ENCODE measurements around the gene SLC28A1. TPM values are rescaled to one million over a fixed set of nuclear protein-coding genes. Genes with fewer than 3 reads are reported as not detected.

Gene SLC28A1
- total and polyA plus RNA-seq, 4 donors: 0.97 to 4.1 (median 2.4) TPM

DNA sequence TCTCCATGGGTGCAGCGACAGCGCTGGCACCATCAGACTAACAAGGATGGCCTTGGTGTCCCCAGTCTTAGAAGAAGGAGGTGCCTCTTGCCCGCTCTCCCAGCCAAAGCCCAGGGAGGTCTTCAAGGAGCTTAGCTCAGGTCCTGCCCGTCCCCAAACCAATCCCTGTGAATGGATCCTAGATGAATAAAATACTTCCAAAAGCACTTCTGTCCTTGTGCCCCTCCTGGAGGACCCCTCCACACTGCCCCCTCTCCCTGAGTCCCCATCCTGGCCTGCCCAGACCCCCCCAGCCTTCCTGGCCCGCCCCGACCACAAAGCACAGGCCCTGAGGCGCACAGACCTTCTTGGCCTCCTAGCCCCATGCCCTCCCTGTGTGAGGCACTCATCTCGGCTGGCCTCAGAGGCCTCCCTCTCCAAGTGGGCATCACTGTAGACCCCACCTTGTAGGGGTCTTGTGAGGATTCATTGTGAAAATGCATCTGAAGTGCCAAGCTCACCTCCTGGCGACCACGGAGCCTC is 8.4 kb downstream of the SLC28A1 start:
- intact Hi-C loops (cut with DNase I): no loop called here
- WGBS, 2 donors: 94 to 98% methylated on average over 10 of the region's 10 CpGs
- no peaks in the 10 kb centered on the region for H3K27me3 ChIP-seq (ENCODE audit: control insufficient read depth in 1 of 2, insufficient read depth in 2 of 2, low read length in 1 of 2)
- no peaks in the 10 kb centered on the region for H3K9me3 ChIP-seq (ENCODE audit: control insufficient read depth, low read length)
- H3K4me3 ChIP-seq (ENCODE audit: low read length in 2 of 2): no peak overlapping the region
- H3K36me3 ChIP-seq (ENCODE audit: control insufficient read depth in 1 of 2, insufficient read depth in 2 of 2, low read length in 1 of 2): no peaks in the 10 kb centered on the region
- ATAC-seq (ENCODE audit: low FRiP score) (no peak), DNase-seq (peak in 1 of 2 donors; percentile 67)
- H3K27ac ChIP-seq (ENCODE audit: low read depth in 1 of 2, low read length in 2 of 2): no peak overlapping the region
- H3K4me1 ChIP-seq (ENCODE audit: control insufficient read depth in 1 of 2, insufficient read depth in 2 of 2, low read length in 2 of 2): no peaks in the 10 kb centered on the region

DNA sequence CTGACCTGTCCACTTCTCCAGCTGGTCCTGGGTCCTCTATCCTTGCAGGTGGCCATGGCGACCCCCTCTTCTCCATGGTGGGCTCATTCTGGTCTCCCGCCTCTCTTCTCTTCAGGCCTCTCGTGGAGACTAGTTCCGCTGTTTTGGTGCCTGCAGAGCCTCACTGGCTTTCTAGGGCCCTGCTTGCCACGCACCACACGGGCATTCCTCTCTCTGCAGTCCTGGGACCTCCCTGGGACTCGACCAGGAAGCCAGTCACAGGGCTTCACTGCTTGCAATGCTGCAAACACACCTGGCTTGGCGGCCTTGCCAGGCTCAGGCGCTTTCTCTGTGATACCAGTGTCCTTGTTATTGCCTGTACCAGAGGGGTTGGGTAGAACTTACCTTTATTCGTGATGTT is 9.1 kb downstream of the SLC28A1 start:
- H3K27ac ChIP-seq (ENCODE audit: low read depth in 1 of 2, low read length in 2 of 2): no peak overlapping the region

DNA sequence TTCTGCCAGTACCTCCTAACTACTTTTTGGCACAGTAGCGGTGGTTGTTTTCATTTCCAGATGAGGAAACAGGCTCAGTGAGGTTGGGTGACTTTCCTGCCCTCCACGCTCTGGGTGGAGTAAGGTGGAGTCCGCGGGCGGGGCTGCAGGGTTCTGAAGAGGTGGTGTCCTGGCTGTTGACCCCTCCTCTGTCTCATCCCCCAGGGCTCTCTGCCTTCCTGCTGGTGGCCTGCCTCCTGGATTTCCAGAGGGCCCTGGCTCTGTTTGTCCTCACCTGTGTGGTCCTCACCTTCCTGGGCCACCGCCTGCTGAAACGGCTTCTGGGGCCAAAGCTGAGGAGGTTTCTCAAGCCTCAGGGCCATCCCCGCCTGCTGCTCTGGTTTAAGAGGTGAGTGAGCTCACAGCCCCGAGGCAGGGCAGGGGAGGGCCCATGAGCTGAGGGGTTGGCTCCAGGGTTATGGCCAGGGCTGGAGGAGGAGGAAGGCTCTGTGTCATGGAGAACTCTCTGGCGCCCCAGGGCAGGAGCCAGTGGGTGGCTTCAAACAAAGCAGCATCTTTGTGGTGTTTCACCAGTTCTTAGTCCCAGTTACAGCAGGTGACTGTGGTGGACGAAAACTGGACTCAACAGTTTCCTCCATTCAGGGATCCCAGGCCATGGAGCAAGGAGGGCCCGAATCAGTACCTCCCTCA is 10.4 kb downstream of the SLC28A1 start:
- H3K4me1 ChIP-seq (ENCODE audit: control insufficient read depth in 1 of 2, insufficient read depth in 2 of 2, low read length in 2 of 2): no peaks in the 10 kb centered on the region

More for the DNA sequence above, 9.1 kb downstream of the SLC28A1 start:
- H3K4me3 ChIP-seq (ENCODE audit: low read length in 2 of 2): no peak overlapping the region
- H3K27me3 ChIP-seq (ENCODE audit: control insufficient read depth in 1 of 2, insufficient read depth in 2 of 2, low read length in 1 of 2): no peaks in the 10 kb centered on the region
- H3K4me1 ChIP-seq (ENCODE audit: control insufficient read depth in 1 of 2, insufficient read depth in 2 of 2, low read length in 2 of 2): no peaks in the 10 kb centered on the region
- WGBS, 2 donors: 85 to 94% methylated on average over 10 of the region's 10 CpGs
- no peaks in the 10 kb centered on the region for H3K9me3 ChIP-seq (ENCODE audit: control insufficient read depth, low read length)
- H3K36me3 ChIP-seq (ENCODE audit: control insufficient read depth in 1 of 2, insufficient read depth in 2 of 2, low read length in 1 of 2): no peaks in the 10 kb centered on the region
- peak in 1 of 2 donors; percentile 47 for DNase-seq
- intact Hi-C loops (cut with DNase I): no loop called here
- ATAC-seq (ENCODE audit: low FRiP score): no peak

DNA sequence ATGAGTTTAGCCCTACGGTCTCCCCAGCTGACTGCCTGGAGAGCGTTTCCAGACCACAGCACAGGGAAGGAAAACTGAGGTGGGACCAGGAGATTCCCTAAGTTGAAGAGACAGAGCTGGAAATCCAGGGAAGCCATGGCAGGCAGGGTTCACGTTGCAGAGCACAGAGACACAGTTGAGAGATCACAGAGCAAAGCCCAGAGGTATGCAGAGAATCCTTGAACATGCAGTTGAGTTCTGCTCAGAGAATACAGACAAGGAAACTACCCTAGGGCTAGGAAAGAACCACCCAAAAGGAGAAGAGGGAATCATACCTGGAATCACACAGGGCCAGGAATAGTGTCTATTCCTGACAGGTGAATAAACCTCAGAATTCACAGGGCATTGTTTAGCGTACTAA is 14.3 kb downstream of the SLC28A1 start:
- no peak overlapping the region for H3K27ac ChIP-seq (ENCODE audit: low read depth in 1 of 2, low read length in 2 of 2)
- DNase-seq: no peak
- no peaks in the 10 kb centered on the region for H3K27me3 ChIP-seq (ENCODE audit: control insufficient read depth in 1 of 2, insufficient read depth in 2 of 2, low read length in 1 of 2)
- no peaks in the 10 kb centered on the region for H3K4me1 ChIP-seq (ENCODE audit: control insufficient read depth in 1 of 2, insufficient read depth in 2 of 2, low read length in 2 of 2)
- intact Hi-C loops (cut with DNase I): no loop called here
- no peaks in the 10 kb centered on the region for H3K9me3 ChIP-seq (ENCODE audit: control insufficient read depth, low read length)
- WGBS, 2 donors: 92 to 94% methylated on average over 4 of the region's 4 CpGs
- H3K4me3 ChIP-seq (ENCODE audit: low read length in 2 of 2): no peak overlapping the region
- H3K36me3 ChIP-seq (ENCODE audit: control insufficient read depth in 1 of 2, insufficient read depth in 2 of 2, low read length in 1 of 2): no peaks in the 10 kb centered on the region
- no peak for ATAC-seq (ENCODE audit: low FRiP score)

More for the DNA sequence above, 10.4 kb downstream of the SLC28A1 start:
- H3K36me3 ChIP-seq (ENCODE audit: control insufficient read depth in 1 of 2, insufficient read depth in 2 of 2, low read length in 1 of 2): no peaks in the 10 kb centered on the region
- DNase-seq (peak in 1 of 2 donors; percentile 63), ATAC-seq (ENCODE audit: low FRiP score) (no peak)
- H3K9me3 ChIP-seq (ENCODE audit: control insufficient read depth, low read length): no peaks in the 10 kb centered on the region
- no peaks in the 10 kb centered on the region for H3K27me3 ChIP-seq (ENCODE audit: control insufficient read depth in 1 of 2, insufficient read depth in 2 of 2, low read length in 1 of 2)
- intact Hi-C loops (cut with DNase I): no loop called here
- H3K4me3 ChIP-seq (ENCODE audit: low read length in 2 of 2): no peak overlapping the region
- 93 to 94% methylated on average over 12 of the region's 12 CpGs for WGBS, 2 donors
- H3K27ac ChIP-seq (ENCODE audit: low read depth in 1 of 2, low read length in 2 of 2): no peak overlapping the region

DNA sequence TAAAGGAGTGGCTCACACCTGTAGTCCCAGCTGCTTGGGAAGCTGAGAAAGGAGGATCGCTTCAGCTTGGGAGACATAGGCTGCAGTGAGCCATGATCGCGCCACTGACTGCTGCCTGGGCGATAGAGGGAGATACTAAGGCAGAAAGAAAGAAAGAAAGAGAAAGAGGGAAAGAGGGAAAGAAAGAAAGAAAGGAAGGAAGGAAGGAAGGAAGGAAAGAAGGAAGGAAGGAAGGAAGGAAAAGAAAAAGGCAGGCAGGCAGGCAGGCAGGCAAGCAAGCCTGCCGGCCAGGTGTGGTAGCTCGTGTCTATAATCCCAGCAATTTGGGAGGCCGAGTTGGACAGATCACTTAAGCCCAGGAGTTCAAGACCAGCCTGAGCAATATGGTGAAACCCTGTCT is 15.3 kb downstream of the SLC28A1 start:
- Histone ChIP-seq H3K27me3 (ENCODE audit: control insufficient read depth in 1 of 2, insufficient read depth in 2 of 2, low read length in 1 of 2) (no peaks in the 10 kb centered on the region), H3K27ac (ENCODE audit: low read depth in 1 of 2, low read length in 2 of 2) (no peak overlapping the region), H3K4me3 (ENCODE audit: low read length in 2 of 2) (no peak overlapping the region), H3K4me1 (ENCODE audit: control insufficient read depth in 1 of 2, insufficient read depth in 2 of 2, low read length in 2 of 2) (peaks cover 0 to 2% of the 10 kb centered on the region in 2 donors), H3K9me3 (ENCODE audit: control insufficient read depth, low read length) (no peaks in the 10 kb centered on the region), H3K36me3 (ENCODE audit: control insufficient read depth in 1 of 2, insufficient read depth in 2 of 2, low read length in 1 of 2) (no peaks in the 10 kb centered on the region)
- DNase-seq (no peak), ATAC-seq (ENCODE audit: low FRiP score) (no peak)
- intact Hi-C loops (cut with DNase I): no loop called here
- WGBS, 2 donors: 97% methylated on average over 7 of the region's 7 CpGs

DNA sequence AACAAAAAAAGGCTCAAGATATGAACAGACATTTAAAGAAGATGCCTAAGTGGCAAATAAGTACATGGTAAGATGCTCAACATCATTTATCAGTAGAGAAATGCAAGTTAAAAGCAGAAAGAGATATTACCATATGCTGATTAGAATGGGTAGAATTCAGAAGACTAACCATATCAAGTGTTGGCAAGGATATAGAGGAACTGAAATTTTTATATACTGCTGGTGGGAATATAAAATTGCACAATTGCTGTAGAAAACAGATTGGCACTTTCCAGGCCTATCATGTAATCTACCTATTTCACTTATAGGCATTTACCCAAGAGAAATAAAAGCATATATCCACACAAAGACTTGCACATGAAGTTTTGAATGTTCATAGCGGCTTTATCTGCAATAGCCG is 17.1 kb downstream of the SLC28A1 start:
- WGBS, 2 donors: 99% methylated on average over 2 of the region's 2 CpGs
- Histone ChIP-seq H3K4me1 (ENCODE audit: control insufficient read depth in 1 of 2, insufficient read depth in 2 of 2, low read length in 2 of 2) (peaks cover 0 to 4% of the 10 kb centered on the region in 2 donors), H3K9me3 (ENCODE audit: control insufficient read depth, low read length) (no peaks in the 10 kb centered on the region), H3K36me3 (ENCODE audit: control insufficient read depth in 1 of 2, insufficient read depth in 2 of 2, low read length in 1 of 2) (no peaks in the 10 kb centered on the region), H3K4me3 (ENCODE audit: low read length in 2 of 2) (no peak overlapping the region), H3K27me3 (ENCODE audit: control insufficient read depth in 1 of 2, insufficient read depth in 2 of 2, low read length in 1 of 2) (no peaks in the 10 kb centered on the region), H3K27ac (ENCODE audit: low read depth in 1 of 2, low read length in 2 of 2) (no peak overlapping the region)
- intact Hi-C loops (cut with DNase I): no loop called here
- ATAC-seq (ENCODE audit: low FRiP score) (no peak), DNase-seq (no peak)

DNA sequence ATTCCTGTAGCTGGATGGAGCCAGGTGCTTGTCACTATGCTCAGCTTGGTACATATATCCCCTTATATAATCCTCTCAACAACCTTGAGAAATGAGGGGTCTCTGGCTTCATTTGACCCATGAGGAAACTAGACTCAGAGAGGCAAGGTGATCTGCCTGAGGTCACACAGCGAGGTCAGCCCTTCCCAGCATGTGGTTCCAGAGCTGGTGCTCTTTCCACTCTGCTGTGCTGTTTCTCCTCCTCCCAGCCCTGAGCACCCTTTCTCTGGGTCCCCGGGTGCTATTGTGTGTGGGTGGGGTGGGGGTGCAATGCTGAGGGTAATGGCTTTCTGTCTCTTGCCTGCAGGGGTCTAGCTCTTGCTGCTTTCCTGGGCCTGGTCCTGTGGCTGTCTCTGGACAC is 19.3 kb downstream of the SLC28A1 start:
- no peak overlapping the region for H3K4me3 ChIP-seq (ENCODE audit: low read length in 2 of 2)
- H3K27me3 ChIP-seq (ENCODE audit: control insufficient read depth in 1 of 2, insufficient read depth in 2 of 2, low read length in 1 of 2): no peaks in the 10 kb centered on the region
- H3K36me3 ChIP-seq (ENCODE audit: control insufficient read depth in 1 of 2, insufficient read depth in 2 of 2, low read length in 1 of 2): no peaks in the 10 kb centered on the region
- H3K27ac ChIP-seq (ENCODE audit: low read depth in 1 of 2, low read length in 2 of 2): peak overlapping the region; percentile 89 to 91
- 66 to 70% methylated on average over 2 of the region's 2 CpGs for WGBS, 2 donors
- DNase-seq (no peak), ATAC-seq (ENCODE audit: low FRiP score) (peak; percentile 16)
- no peaks in the 10 kb centered on the region for H3K9me3 ChIP-seq (ENCODE audit: control insufficient read depth, low read length)
- intact Hi-C loops (cut with DNase I): no loop called here
- peaks cover 0 to 4% of the 10 kb centered on the region in 2 donors for H3K4me1 ChIP-seq (ENCODE audit: control insufficient read depth in 1 of 2, insufficient read depth in 2 of 2, low read length in 2 of 2)

DNA sequence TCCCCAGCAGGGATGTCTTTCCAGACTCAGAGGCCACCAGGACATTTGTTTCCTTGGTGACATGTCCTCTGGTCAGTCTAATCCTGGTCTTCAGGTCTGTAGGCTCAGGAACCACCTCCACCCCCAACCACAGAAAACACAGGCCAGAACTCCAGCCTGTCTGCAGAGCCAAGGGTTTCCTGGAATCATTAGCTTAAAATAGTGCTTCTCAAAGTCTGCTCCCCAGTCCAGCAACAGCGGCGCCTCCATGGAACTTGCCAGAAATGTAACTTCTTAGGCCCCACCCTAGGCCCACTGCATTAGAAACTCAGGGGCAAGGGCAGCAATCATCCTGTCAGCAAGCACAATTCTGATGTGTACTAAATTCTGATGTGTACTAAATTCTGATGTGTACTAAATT is 20.0 kb downstream of the SLC28A1 start:
- ATAC-seq (ENCODE audit: low FRiP score) (peak; percentile 79), DNase-seq (peak in 1 of 2 donors; percentile 79)
- no peak overlapping the region for H3K4me3 ChIP-seq (ENCODE audit: low read length in 2 of 2)
- no peaks in the 10 kb centered on the region for H3K36me3 ChIP-seq (ENCODE audit: control insufficient read depth in 1 of 2, insufficient read depth in 2 of 2, low read length in 1 of 2)
- WGBS, 2 donors: 5 to 10% methylated on average over 2 of the region's 2 CpGs
- H3K4me1 ChIP-seq (ENCODE audit: control insufficient read depth in 1 of 2, insufficient read depth in 2 of 2, low read length in 2 of 2): peaks cover 0 to 4% of the 10 kb centered on the region in 2 donors
- H3K9me3 ChIP-seq (ENCODE audit: control insufficient read depth, low read length): no peaks in the 10 kb centered on the region
- H3K27ac ChIP-seq (ENCODE audit: low read depth in 1 of 2, low read length in 2 of 2): peak overlapping the region; percentile 89 to 91
- intact Hi-C loops (cut with DNase I): no loop called here
- H3K27me3 ChIP-seq (ENCODE audit: control insufficient read depth in 1 of 2, insufficient read depth in 2 of 2, low read length in 1 of 2): no peaks in the 10 kb centered on the region

Data from aorta (tissue), 5 donors.